Measurements from ENCODE around the gene MRE11. TPM values are rescaled to one million over a fixed set of nuclear protein-coding genes. Genes with fewer than 3 reads are reported as not detected.
"Not testable (repeated sequence)": the region's sequence is repeated elsewhere in the genome, so short reads cannot be mapped to it uniquely, and the experiment has no call there.

The MRE11 gene
- total RNA-seq, 1 experiment from 2014 or later, result 27.2 TPM

DNA sequence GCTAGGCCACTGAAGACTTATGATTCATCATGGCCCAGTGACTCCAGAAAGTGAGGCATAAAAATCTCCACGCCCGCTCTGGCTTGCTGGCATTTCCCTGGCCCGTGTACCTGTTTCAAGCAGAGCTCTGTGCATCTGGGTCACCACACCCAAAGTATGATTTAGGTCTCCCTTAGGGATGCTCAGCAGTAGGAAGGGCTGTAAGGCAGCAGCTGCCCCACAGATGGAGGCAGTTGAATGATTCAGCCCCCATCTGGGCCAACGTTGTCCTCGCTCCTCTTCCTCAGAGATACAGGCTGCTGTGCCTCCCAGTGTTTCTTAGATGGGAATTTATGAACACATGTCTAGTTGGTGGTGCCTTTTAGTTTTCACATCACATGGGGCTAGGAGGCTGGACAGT lies 114.0 kb downstream of the MRE11 start:
- Mint-ChIP-seq H3K27me3 (ENCODE audit: unreplicated experiment) (peaks cover 28% of the 10 kb centered on the region), H3K27ac (ENCODE audit: unreplicated experiment) (no peak overlapping the region), H3K4me1 (ENCODE audit: low read depth, unreplicated experiment) (no peaks in the 10 kb centered on the region), H3K9me3 (ENCODE audit: low read depth, unreplicated experiment) (no peaks in the 10 kb centered on the region), H3K36me3 (ENCODE audit: insufficient read depth, unreplicated experiment) (no peaks in the 10 kb centered on the region), H3K4me3 (ENCODE audit: low read depth, unreplicated experiment) (no peak overlapping the region)
- CTCF ChIA-PET, result no interaction called here
- BruUV-seq (replicated peaks), result no TSS peak
- no peak for TF ChIP-seq CTCF (IDR thresholded peaks at IDR 0.05; ENCODE audit: unreplicated experiment)
- no peak for DNase-seq
- intact Hi-C loops (cut with micrococcal nuclease; ENCODE audit: unreplicated experiment), result no loop called here

DNA sequence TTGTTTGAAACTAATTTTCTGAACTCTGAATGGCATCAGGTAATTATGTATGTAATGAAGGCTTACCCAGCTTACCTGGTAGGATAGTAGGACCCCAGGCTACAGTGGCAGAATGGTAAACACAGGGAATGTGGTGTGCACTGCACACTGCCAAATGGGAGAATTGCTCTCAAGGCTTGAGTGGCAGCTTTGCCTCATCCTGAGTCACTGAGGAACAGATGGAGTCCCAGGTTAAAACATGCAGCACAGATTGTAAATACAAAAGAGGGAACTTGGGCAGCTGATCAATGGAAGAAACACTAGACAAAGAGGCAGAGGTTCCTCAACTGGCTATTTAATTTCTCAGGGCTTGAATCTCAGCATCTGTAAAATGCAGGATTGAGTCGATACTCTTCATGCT lies 116.8 kb downstream of the MRE11 start:
- no peak for DNase-seq
- no peak overlapping the region for H3K27ac Mint-ChIP-seq (ENCODE audit: unreplicated experiment)

GRCh38 chr11:94370576-94370975 lies 123.1 kb downstream of the MRE11 start:
- BruUV-seq (replicated peaks); H3K27ac Mint-ChIP-seq (ENCODE audit: unreplicated experiment); CTCF ChIA-PET; DNase-seq; intact Hi-C loops (cut with micrococcal nuclease; ENCODE audit: unreplicated experiment); H3K4me3 Mint-ChIP-seq (ENCODE audit: low read depth, unreplicated experiment); H3K4me1 Mint-ChIP-seq (ENCODE audit: low read depth, unreplicated experiment); H3K36me3 Mint-ChIP-seq (ENCODE audit: insufficient read depth, unreplicated experiment); H3K9me3 Mint-ChIP-seq (ENCODE audit: low read depth, unreplicated experiment): not testable (repeated sequence)
- H3K27me3 Mint-ChIP-seq (ENCODE audit: unreplicated experiment), result peaks cover 38% of the 10 kb centered on the region

More for the DNA sequence above, 116.8 kb downstream of the MRE11 start:
- peaks cover 28% of the 10 kb centered on the region for H3K27me3 Mint-ChIP-seq (ENCODE audit: unreplicated experiment)
- no peaks in the 10 kb centered on the region for H3K9me3 Mint-ChIP-seq (ENCODE audit: low read depth, unreplicated experiment)
- CTCF ChIA-PET, result no interaction called here
- no TSS peak for BruUV-seq (replicated peaks)
- H3K36me3 Mint-ChIP-seq (ENCODE audit: insufficient read depth, unreplicated experiment), result no peaks in the 10 kb centered on the region
- TF ChIP-seq CTCF (IDR thresholded peaks at IDR 0.05; ENCODE audit: unreplicated experiment), result no peak
- intact Hi-C loops (cut with micrococcal nuclease; ENCODE audit: unreplicated experiment), result no loop called here
- no peak overlapping the region for H3K4me3 Mint-ChIP-seq (ENCODE audit: low read depth, unreplicated experiment)
- H3K4me1 Mint-ChIP-seq (ENCODE audit: low read depth, unreplicated experiment), result no peaks in the 10 kb centered on the region

Small RNAs within 50 kb of the gene (microRNA-seq; reads per million reads assigned to microRNA genes)
- 20.0 reads per million, percentile 44 among the genes with 10 or more reads in this experiment for gene MIR548L

Other genes starting within 250 kb of the MRE11 start
- not detected in 2 replicates for gene IZUMO1R, start 189.3 kb downstream of the MRE11 start, total RNA-seq (2022)
- 0.07 and 0.19 TPM in 2 replicates for gene GPR83, start 92.4 kb downstream of the MRE11 start, total RNA-seq (2022)
- 10.1 and 10.3 TPM in 2 replicates for gene ANKRD49, start 140 bp upstream of the MRE11 start, total RNA-seq (2022)
- gene C11orf97, start 18.6 kb upstream of the MRE11 start, total RNA-seq (2022), result not detected in 2 replicates
- 28.6 and 32.9 TPM in 2 replicates for gene FUT4, start 50.1 kb upstream of the MRE11 start, total RNA-seq (2022)
- gene PIWIL4, start 73.5 kb upstream of the MRE11 start, total RNA-seq (2022), result 7.7 and 9.9 TPM in 2 replicates

All from Calu3 (cell line).